ENCODE measurements around the gene INPPL1. TPM values are rescaled to one million over a fixed set of nuclear protein-coding genes. Genes with fewer than 3 reads are reported as not detected.
"Not testable (repeated sequence)": the region's sequence is repeated elsewhere in the genome, so short reads cannot be mapped to it uniquely, and the experiment has no call there.

INPPL1 gene
- total RNA-seq, 2 experiments from 2014 or later: 75.9 to 78.4 TPM

GRCh38 chr11:72265951-72266350, 41.4 kb downstream of the INPPL1 start:
- ChIA-PET POLR2A (interaction anchor here (1.1 kb wide), 1 partner anchor 26 kb away, joined by 3 read pairs; no protein-coding TSS in a partner anchor), CTCF (interaction anchor here (1.6 to 2.4 kb wide), 2 partner anchors 122 to 241 kb away, joined by 4 to 10 read pairs; no protein-coding TSS in a partner anchor)
- Mint-ChIP-seq H3K4me1 (ENCODE audit: low read depth) (peaks cover 2% of the 10 kb centered on the region), H3K36me3 (ENCODE audit: low read depth) (no peaks in the 10 kb centered on the region), H3K9me3 (no peaks in the 10 kb centered on the region), H3K4me3 (no peak overlapping the region), H3K27ac (no peak overlapping the region), H3K27me3 (peaks cover 16% of the 10 kb centered on the region)
- intact Hi-C loops (cut with micrococcal nuclease): no loop called here
- no peak for TF ChIP-seq CTCF (IDR thresholded peaks at IDR 0.05)
- DNase-seq (no peak), ATAC-seq (no peak)

DNA sequence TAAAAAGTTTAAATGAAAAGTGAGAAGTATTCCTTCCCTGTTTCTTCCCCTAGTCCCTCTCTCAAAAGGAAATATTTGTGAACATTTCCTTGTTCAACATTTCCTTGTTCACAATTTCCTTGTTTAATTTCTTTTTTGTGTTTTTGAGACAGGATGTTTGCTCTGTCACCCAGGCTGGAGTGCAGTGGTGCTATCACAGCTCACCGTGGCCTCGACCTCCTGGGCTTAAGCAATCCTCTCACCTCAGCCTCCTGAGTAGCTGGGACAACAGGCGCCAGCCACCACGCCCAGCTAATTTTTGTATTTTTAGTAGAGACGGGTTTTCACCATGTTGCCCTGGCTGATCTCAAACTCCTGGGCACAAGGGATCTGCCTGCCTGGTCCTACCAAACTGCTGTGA, 42.4 kb downstream of the INPPL1 start:
- CTCF ChIA-PET: interaction anchor here (1.5 to 2.4 kb wide), 6 partner anchors 29 to 242 kb away, joined by 4 to 10 read pairs (median 6); no protein-coding TSS in a partner anchor

GRCh38 chr11:72267956-72268617, 43.5 kb downstream of the INPPL1 start:
- ChIA-PET CTCF (interaction anchor here (0.8 to 2.4 kb wide), 6 partner anchors 30 to 177 kb away, joined by 3 to 10 read pairs (median 6); no protein-coding TSS in a partner anchor), POLR2A (no interaction called here)
- H3K4me3 Mint-ChIP-seq: no peak overlapping the region
- H3K9me3 Mint-ChIP-seq: no peaks in the 10 kb centered on the region
- peaks cover 16% of the 10 kb centered on the region for H3K27me3 Mint-ChIP-seq
- no peak for TF ChIP-seq CTCF (IDR thresholded peaks at IDR 0.05)
- no peak for ATAC-seq
- no peak overlapping the region for H3K27ac Mint-ChIP-seq
- H3K36me3 Mint-ChIP-seq (ENCODE audit: low read depth): no peaks in the 10 kb centered on the region
- DNase-seq: no peak
- intact Hi-C loops (cut with micrococcal nuclease): no loop called here
- H3K4me1 Mint-ChIP-seq (ENCODE audit: low read depth): peaks cover 2% of the 10 kb centered on the region

More for the DNA sequence above, 42.4 kb downstream of the INPPL1 start:
- H3K4me3 Mint-ChIP-seq; H3K4me1 Mint-ChIP-seq (ENCODE audit: low read depth); ATAC-seq; POLR2A ChIA-PET; DNase-seq; H3K36me3 Mint-ChIP-seq (ENCODE audit: low read depth); H3K9me3 Mint-ChIP-seq; intact Hi-C loops (cut with micrococcal nuclease); H3K27ac Mint-ChIP-seq: not testable (repeated sequence)
- H3K27me3 Mint-ChIP-seq: peaks cover 19% of the 10 kb centered on the region

DNA sequence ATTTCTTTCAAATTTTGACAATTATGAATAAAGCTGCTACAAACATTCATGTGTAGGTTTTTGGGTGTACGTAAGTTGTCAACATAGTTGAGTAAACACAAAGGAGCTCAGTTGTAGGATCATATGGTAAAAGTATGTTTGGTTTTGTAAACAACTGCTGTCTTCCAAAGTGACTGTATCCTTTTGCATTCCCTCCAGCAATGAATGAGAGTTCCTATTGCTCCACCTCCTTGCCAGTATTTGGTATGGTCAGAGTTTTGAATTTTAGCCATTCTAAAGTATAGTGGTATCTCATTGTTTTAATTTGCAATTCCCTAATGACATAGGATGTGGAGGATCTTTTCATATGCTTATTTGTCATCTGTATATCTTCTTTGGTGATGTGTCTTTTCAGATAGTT, 47.4 kb downstream of the INPPL1 start:
- ATAC-seq (no peak), DNase-seq (no peak)
- no peak overlapping the region for H3K27ac Mint-ChIP-seq
- H3K27me3 Mint-ChIP-seq: peaks cover 17% of the 10 kb centered on the region
- peaks cover 4% of the 10 kb centered on the region for H3K4me1 Mint-ChIP-seq (ENCODE audit: low read depth)
- intact Hi-C loops (cut with micrococcal nuclease): no loop called here
- ChIA-PET POLR2A (no interaction called here), CTCF (interaction anchor here (1.7 to 2.0 kb wide), 2 partner anchors 159 to 199 kb away, joined by 6 to 7 read pairs; no protein-coding TSS in a partner anchor)
- no peak for TF ChIP-seq CTCF (IDR thresholded peaks at IDR 0.05)
- no peak overlapping the region for H3K4me3 Mint-ChIP-seq
- no peaks in the 10 kb centered on the region for H3K9me3 Mint-ChIP-seq
- H3K36me3 Mint-ChIP-seq (ENCODE audit: low read depth): no peaks in the 10 kb centered on the region

DNA sequence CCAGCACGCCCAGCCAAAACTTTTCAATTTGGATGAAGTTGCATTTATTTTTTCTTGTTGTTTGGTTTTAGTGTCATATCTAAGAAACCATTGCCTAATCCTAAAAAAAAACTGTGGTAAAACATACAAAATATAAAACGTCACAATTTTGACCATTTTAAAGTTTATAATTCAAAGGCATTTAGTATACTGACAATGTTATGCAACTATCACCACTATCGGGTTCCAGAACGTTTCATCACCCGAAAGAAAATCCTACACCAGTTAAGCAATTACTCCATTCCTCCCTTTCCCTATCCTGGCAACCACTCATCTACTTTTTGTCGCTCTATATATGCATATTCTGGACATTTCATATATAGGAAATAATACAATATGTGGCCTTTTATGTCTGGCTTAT, 49.9 kb downstream of the INPPL1 start:
- Mint-ChIP-seq H3K27me3 (peaks cover 19% of the 10 kb centered on the region), H3K27ac (no peak overlapping the region), H3K4me1 (ENCODE audit: low read depth) (peaks cover 4% of the 10 kb centered on the region), H3K4me3 (no peak overlapping the region), H3K36me3 (ENCODE audit: low read depth) (no peaks in the 10 kb centered on the region), H3K9me3 (no peaks in the 10 kb centered on the region)
- ChIA-PET POLR2A (no interaction called here), CTCF (interaction anchor here (0.9 kb wide), 1 partner anchor 157 kb away, joined by 3 read pairs; no protein-coding TSS in a partner anchor)
- ATAC-seq: no peak
- no peak for TF ChIP-seq CTCF (IDR thresholded peaks at IDR 0.05)
- DNase-seq: no peak
- intact Hi-C loops (cut with micrococcal nuclease): no loop called here
